IMR-90 (cell line): ENCODE measurements around the gene OSTF1. TPM values are rescaled to one million over a fixed set of nuclear protein-coding genes. Genes with fewer than 3 reads are reported as not detected.

Experiments used
- ATAC-seq: fragments of 200-7000 bp; cut with Tn5 transposase; 2 replicates; pipeline ENCODE4 v1.9.1; 2020; ENCODE audit warnings: low read depth, mild to moderate bottlenecking, moderate library complexity
- BruUV-seq: library from RNA; stranded (reverse); fragments of 400-500 nt; replicated peaks from 2 replicates; lab custom pipeline; 2021; lab: Mats Ljungman, UMichigan
- CTCF ChIA-PET: fragments of 300-600 bp; formaldehyde crosslinking; extraction: SDS; loops from one replicate; lab custom pipeline; 2021; ENCODE audit warnings: antibody characterized with exemption; lab: Yijun Ruan, JAX
- POLR2A ChIA-PET: fragments of 300-600 bp; sonication (Branson Sonifier 250); formaldehyde crosslinking; loops from one replicate; lab custom pipeline; 2022; ENCODE audit warnings: antibody characterized with exemption; ENCODE audit not compliant: unreplicated experiment; lab: Charles Lee
- DNase-seq: peaks from one replicate; pipeline ENCODE4 v3.0.0; 2013
- H2AFZ ChIP-seq: replicated peaks from 2 replicates; pipeline ENCODE3; 2013; ENCODE audit warnings: low read length, mild to moderate bottlenecking; ENCODE audit not compliant: poor library complexity
- H2AK5ac ChIP-seq: 2 replicates; pipeline ENCODE4 v1.6.1; 2013; ENCODE audit warnings: low read depth, low read length, inconsistent platforms
- H2AK9ac ChIP-seq: replicated peaks from 2 replicates; pipeline ENCODE3; 2013; ENCODE audit warnings: mild to moderate bottlenecking, low read depth, low read length, moderate library complexity; ENCODE audit not compliant: poor library complexity
- H2BK120ac ChIP-seq: 2 replicates; pipeline ENCODE4 v1.6.1; 2013; ENCODE audit warnings: low read depth, low read length, inconsistent platforms
- H2BK15ac ChIP-seq: 3 replicates; pipeline ENCODE4 v1.6.1; 2013; ENCODE audit warnings: low read depth, low read length, inconsistent platforms
- H2BK20ac ChIP-seq: 2 replicates; pipeline ENCODE4 v1.6.1; 2013; ENCODE audit warnings: low read depth, mild to moderate bottlenecking, inconsistent platforms, low read length, moderate library complexity
- H2BK5ac ChIP-seq: 2 replicates; pipeline ENCODE4 v1.6.1; 2013; ENCODE audit warnings: mild to moderate bottlenecking, low read depth, low read length, inconsistent platforms; ENCODE audit not compliant: poor library complexity, severe bottlenecking
- H3K14ac ChIP-seq: replicated peaks from 2 replicates; pipeline ENCODE4 v1.6.1; 2013; ENCODE audit warnings: low read depth, low read length, inconsistent platforms
- H3K18ac ChIP-seq: 2 replicates; pipeline ENCODE4 v1.6.1; 2013; ENCODE audit warnings: low read depth, low read length, control low read depth
- H3K23ac ChIP-seq: 2 replicates; pipeline ENCODE4 v1.6.1; 2013; ENCODE audit warnings: low read depth, low read length, inconsistent platforms
- H3K27ac ChIP-seq: 2 replicates; pipeline ENCODE4 v1.5.1; 2013; ENCODE audit warnings: mild to moderate bottlenecking, control low read depth, low read length; ENCODE audit not compliant: insufficient read depth
- H3K27me3 ChIP-seq: 2 replicates; pipeline ENCODE4 v1.6.1; 2013; ENCODE audit warnings: low read length; ENCODE audit not compliant: control insufficient read depth, insufficient read depth
- H3K36me3 ChIP-seq: 2 replicates; pipeline ENCODE4 v1.6.1; 2013; ENCODE audit warnings: low read length, mixed read lengths; ENCODE audit not compliant: control insufficient read depth, insufficient read depth
- H3K4ac ChIP-seq: 2 replicates; pipeline ENCODE4 v1.6.1; 2013; ENCODE audit warnings: low read depth, low read length, inconsistent platforms
- H3K4me1 ChIP-seq: 2 replicates; pipeline ENCODE4 v1.6.1; 2013; ENCODE audit warnings: low read length, mixed read lengths; ENCODE audit not compliant: control insufficient read depth, insufficient read depth
- H3K4me2 ChIP-seq: 2 replicates; pipeline ENCODE4 v1.6.1; 2013; ENCODE audit warnings: low read depth, mild to moderate bottlenecking, control low read depth, low read length, moderate library complexity
- H3K4me3 ChIP-seq: 2 replicates; pipeline ENCODE4 v1.5.1; 2013; ENCODE audit warnings: low read depth, mild to moderate bottlenecking, control low read depth, low read length, moderate library complexity; ENCODE audit not compliant: insufficient read depth
- H3K56ac ChIP-seq: 2 replicates; pipeline ENCODE4 v1.6.1; 2013; ENCODE audit warnings: low read length, inconsistent platforms; ENCODE audit not compliant: insufficient read depth; ENCODE audit errors: extremely low read depth
- H3K79me1 ChIP-seq, 2 experiments: 2 replicates each; pipeline ENCODE4 v1.6.1; 2013; ENCODE audit warnings: low read length in 2 of 2, inconsistent platforms in 1 of 2, low read depth in 1 of 2
- H3K9ac ChIP-seq: 2 replicates; pipeline ENCODE4 v1.6.1; 2013; ENCODE audit warnings: low read depth, low read length, control low read depth
- H3K9me1 ChIP-seq: 2 replicates; pipeline ENCODE4 v1.6.1; 2013; ENCODE audit warnings: low read length, inconsistent platforms; ENCODE audit not compliant: insufficient read depth
- H3K9me3 ChIP-seq: 2 replicates; pipeline ENCODE4 v1.6.1; 2013; ENCODE audit warnings: low read length; ENCODE audit not compliant: control insufficient read depth, insufficient read depth
- H4K20me1 ChIP-seq: 2 replicates; pipeline ENCODE4 v1.6.1; 2013; ENCODE audit warnings: low read length, inconsistent platforms; ENCODE audit not compliant: insufficient read depth
- H4K5ac ChIP-seq: 2 replicates; pipeline ENCODE4 v1.6.1; 2013; ENCODE audit warnings: mild to moderate bottlenecking, low read depth, low read length, control low read depth
- H4K8ac ChIP-seq, 2 experiments: 2 replicates each; pipeline ENCODE4 v1.6.1; 2013; ENCODE audit warnings: low read depth in 2 of 2, low read length in 2 of 2, control low read depth in 1 of 2, inconsistent platforms in 1 of 2
- H4K91ac ChIP-seq: 2 replicates; pipeline ENCODE4 v1.6.1; 2013; ENCODE audit warnings: low read depth, low read length, inconsistent platforms; ENCODE audit not compliant: insufficient read depth
- BHLHE40 ChIP-seq: fragments of 150-350 bp; IDR thresholded peaks from 2 replicates; pipeline ENCODE4 v1.6.1; 2016; ENCODE audit warnings: mild to moderate bottlenecking, low read depth, low read length
- CEBPB ChIP-seq: IDR thresholded peaks from 2 replicates; pipeline ENCODE4 v1.6.1; 2012; ENCODE audit warnings: low read depth, low read length, improper control_type of control experiment
- CHD1 ChIP-seq: IDR thresholded peaks from 2 replicates; pipeline ENCODE4 v1.6.1; 2012; ENCODE audit warnings: low read depth, low read length, improper control_type of control experiment
- CTCF ChIP-seq: conservative IDR thresholded peaks from 2 replicates; pipeline ENCODE4 v1.5.1; 2012; ENCODE audit warnings: mild to moderate bottlenecking, low read depth, low read length, improper control_type of control experiment
- MAFK ChIP-seq: IDR thresholded peaks from 2 replicates; pipeline ENCODE4 v1.6.1; 2012; ENCODE audit warnings: low read depth, low read length, improper control_type of control experiment
- MAZ ChIP-seq: IDR thresholded peaks from 2 replicates; pipeline ENCODE4 v1.6.1; 2012; ENCODE audit warnings: low read depth, mild to moderate bottlenecking, low read length, improper control_type of control experiment, moderate library complexity, borderline replicate concordance
- POLR2A ChIP-seq: IDR thresholded peaks from 2 replicates; pipeline ENCODE4 v1.6.1; 2012; ENCODE audit warnings: mild to moderate bottlenecking, low read depth, low read length
- SMC3 ChIP-seq: fragments of 150-350 bp; IDR thresholded peaks from 2 replicates; pipeline ENCODE4 v1.6.1; 2016; ENCODE audit warnings: low read depth, mild to moderate bottlenecking, antibody characterized with exemption, low read length, moderate library complexity
- WGBS, 2 experiments: methylation state at CpG; one replicate each; pipeline versions ENCODE4 v1.1.5 to v1.1.7; 2013; ENCODE audit warnings: missing lambda C conversion rate in 2 of 2; ENCODE audit not compliant: insufficient read length in 1 of 2; ENCODE audit errors: extremely low coverage in 2 of 2; 5-methylcytosine and 5-hydroxymethylcytosine counted together
- dilution Hi-C: fragments of 300-500 bp; cut with HindIII; formaldehyde crosslinking; loops from one replicate; pipeline ENCODE4 v1.14.3; 2018; ENCODE audit warnings: low sequenced_read_pairs; ENCODE audit not compliant: unreplicated experiment
- in situ Hi-C: fragments of 300-500 bp; cut with MboI; formaldehyde crosslinking; loops from 3 replicates; pipeline ENCODE4 v1.14.3; 2019; ENCODE audit warnings: low sequenced_read_pairs, inconsistent platforms, mixed read lengths
- intact Hi-C: fragments of 100-400 bp; cut with micrococcal nuclease; formaldehyde crosslinking; loops from 2 replicates; pipeline ENCODE4 v1.10.0; 2022
- polyA plus RNA-seq, 3 experiments: library from polyadenylated mRNA; depleted of rRNA; stranded (reverse); fragments of >200 nt; gene quantifications; 2 replicates each; pipeline ENCODE4 v1.2.3, GENCODE V29; 2012; ENCODE audit warnings: low replicate concordance in 1 of 3
- total RNA-seq: library from RNA; depleted of rRNA; stranded (reverse); fragments of >200 nt; gene quantifications from 2 replicates; pipeline ENCODE4 v1.2.3, GENCODE V29; 2012

OSTF1 gene
- total and polyA plus RNA-seq, 2 of the 4 experiments (the other 2 are of a cell fraction): 17.1 to 41.6 TPM

DNA sequence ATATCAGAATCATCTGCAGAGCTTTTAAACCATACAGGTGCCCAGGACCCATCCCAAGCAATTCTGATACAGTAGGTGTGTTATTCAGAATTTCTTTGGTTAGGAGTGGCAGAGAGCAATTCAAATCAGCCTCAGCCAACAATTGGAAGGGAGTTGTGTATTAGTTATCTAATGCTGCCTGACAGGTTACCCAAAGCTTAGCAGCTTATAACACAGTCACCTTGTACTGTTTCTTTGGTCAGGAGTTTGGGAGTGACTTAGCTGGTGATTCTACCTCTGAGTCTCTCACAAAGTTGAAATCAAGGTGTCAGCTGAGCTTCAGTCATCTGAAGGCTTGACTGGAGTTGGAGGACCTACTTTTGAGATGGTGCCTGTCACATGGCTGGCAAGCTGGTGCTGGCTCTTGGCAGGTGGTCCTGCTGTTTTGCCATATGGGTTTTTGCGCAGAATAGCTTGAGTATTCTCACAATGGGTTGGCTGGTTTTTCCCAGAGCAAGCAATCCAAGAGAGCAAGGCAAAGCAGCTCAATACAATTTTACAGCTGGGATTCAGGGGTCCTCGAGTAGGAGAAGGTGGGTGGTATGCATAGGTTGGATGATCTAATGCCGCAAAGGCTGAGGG, 41.5 kb upstream of the OSTF1 start:
- H3K4me1 ChIP-seq: peaks cover 2% of the 10 kb centered on the region; the same call in 1 of the 2 replicates
- no peak overlapping the region for H2BK120ac ChIP-seq
- H2AK5ac ChIP-seq: no peak overlapping the region
- intact Hi-C loops (no loop called here), dilution Hi-C loops (no loop called here), in situ Hi-C loops (no loop called here)
- no CpG with 5 or more reads among the region's 3 CpGs for WGBS, 2 experiments
- H2AK9ac ChIP-seq: no peak overlapping the region
- H4K20me1 ChIP-seq: no peaks in the 10 kb centered on the region
- TF ChIP-seq SMC3: no peak
- TF ChIP-seq POLR2A: no peak
- no peak for TF ChIP-seq MAZ
- no peak for TF ChIP-seq MAFK
- TF ChIP-seq CHD1: no peak
- no peak for TF ChIP-seq CEBPB
- TF ChIP-seq CTCF: no peak
- TF ChIP-seq BHLHE40: no peak
- H3K9me3 ChIP-seq: no peaks in the 10 kb centered on the region
- BruUV-seq: no TSS peak
- no peak overlapping the region for H2BK15ac ChIP-seq
- no peaks in the 10 kb centered on the region for H3K79me1 ChIP-seq
- ChIA-PET CTCF (no interaction called here), POLR2A (no interaction called here)
- H3K4me3 ChIP-seq: no peak overlapping the region
- DNase-seq (no peak), ATAC-seq (no peak)
- H4K91ac ChIP-seq: no peak overlapping the region
- no peak overlapping the region for H3K4ac ChIP-seq
- H2AFZ ChIP-seq: no peak overlapping the region
- H3K9me1 ChIP-seq: no peaks in the 10 kb centered on the region
- no peaks in the 10 kb centered on the region for H3K36me3 ChIP-seq
- no peak overlapping the region for H3K18ac ChIP-seq
- H3K4me2 ChIP-seq: no peak overlapping the region
- no peaks in the 10 kb centered on the region; the same call in 1 of the 2 replicates for H3K27me3 ChIP-seq
- no peak overlapping the region for H3K9ac ChIP-seq
- no peak overlapping the region for H3K56ac ChIP-seq
- no peak overlapping the region for H3K23ac ChIP-seq
- H3K14ac ChIP-seq: no peak overlapping the region
- H2BK20ac ChIP-seq: no peak overlapping the region
- no peak overlapping the region for H4K5ac ChIP-seq
- H4K8ac ChIP-seq: no peak overlapping the region
- H2BK5ac ChIP-seq: no peak overlapping the region
- no peak overlapping the region for H3K27ac ChIP-seq
